Activated naive CD8-positive, alpha-beta T cell treated with anti-CD3 and anti-CD28 coated beads for 36 hours (primary cell): Measurements from ENCODE around the gene FAM110D. TPM values are rescaled to one million over a fixed set of nuclear protein-coding genes. Genes with fewer than 3 reads are reported as not detected.

Experiments
- DNase-seq: peaks from one replicate; pipeline ENCODE4 v3.0.0; 2021
- H3K27ac Mint-ChIP-seq: one replicate; pipeline ENCODE4 v1.8.0; 2022; ENCODE audit warnings: mild to moderate bottlenecking, moderate library complexity, mixed read lengths
- H3K27me3 Mint-ChIP-seq: one replicate; pipeline ENCODE4 v1.8.0; 2022; ENCODE audit warnings: mild to moderate bottlenecking, mixed read lengths
- H3K36me3 Mint-ChIP-seq: one replicate; pipeline ENCODE4 v1.8.0; 2021; ENCODE audit warnings: mild to moderate bottlenecking, mixed read lengths
- H3K4me1 Mint-ChIP-seq: one replicate; pipeline ENCODE4 v1.8.0; 2021; ENCODE audit warnings: mixed read lengths
- H3K4me3 Mint-ChIP-seq: one replicate; pipeline ENCODE4 v1.8.0; 2022; ENCODE audit warnings: mild to moderate bottlenecking, moderate library complexity, mixed read lengths
- H3K9me3 Mint-ChIP-seq: one replicate; pipeline ENCODE4 v1.8.0; 2022; ENCODE audit warnings: mixed read lengths
- total RNA-seq, 2 experiments: library from RNA; stranded (reverse); gene quantifications; one replicate each; pipeline ENCODE4 v1.2.3, GENCODE V29; 2021

The FAM110D gene
- total RNA-seq, 2 experiments from 2014 or later, result not detected

DNA sequence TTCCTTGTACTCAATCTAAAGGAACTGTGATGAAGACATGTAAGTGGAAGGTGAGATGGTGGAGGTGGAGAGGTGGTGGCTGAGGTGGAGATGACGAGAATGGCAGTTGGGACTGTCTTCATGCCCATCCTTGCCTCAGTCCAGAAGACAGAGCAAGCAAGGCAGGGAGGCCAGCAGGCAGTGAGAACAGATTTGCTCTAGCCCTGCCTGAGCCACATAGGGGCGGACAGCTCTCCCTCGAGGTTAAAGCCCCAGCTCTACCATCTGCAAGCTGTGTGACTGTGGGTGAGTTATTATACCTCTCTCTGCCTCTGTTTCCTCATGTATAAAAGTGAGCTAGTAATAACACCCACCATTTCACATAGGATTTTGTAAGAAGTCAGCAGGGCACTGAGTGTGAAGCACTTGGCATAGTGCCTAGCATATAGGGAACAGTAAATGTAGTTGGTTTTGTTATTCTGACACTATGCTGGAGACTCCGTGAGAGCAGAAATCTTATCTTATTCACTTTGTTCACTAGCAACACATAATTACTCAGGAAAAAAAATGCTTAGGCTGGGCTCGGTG lies 4.8 kb upstream of the FAM110D start:
- H3K4me3 Mint-ChIP-seq, result no peak overlapping the region
- H3K27me3 Mint-ChIP-seq, result peaks cover 35% of the 10 kb centered on the region
- no peaks in the 10 kb centered on the region for H3K9me3 Mint-ChIP-seq
- no peaks in the 10 kb centered on the region for H3K36me3 Mint-ChIP-seq
- H3K27ac Mint-ChIP-seq, result no peak overlapping the region
- DNase-seq, result no peak
- no peaks in the 10 kb centered on the region for H3K4me1 Mint-ChIP-seq

DNA sequence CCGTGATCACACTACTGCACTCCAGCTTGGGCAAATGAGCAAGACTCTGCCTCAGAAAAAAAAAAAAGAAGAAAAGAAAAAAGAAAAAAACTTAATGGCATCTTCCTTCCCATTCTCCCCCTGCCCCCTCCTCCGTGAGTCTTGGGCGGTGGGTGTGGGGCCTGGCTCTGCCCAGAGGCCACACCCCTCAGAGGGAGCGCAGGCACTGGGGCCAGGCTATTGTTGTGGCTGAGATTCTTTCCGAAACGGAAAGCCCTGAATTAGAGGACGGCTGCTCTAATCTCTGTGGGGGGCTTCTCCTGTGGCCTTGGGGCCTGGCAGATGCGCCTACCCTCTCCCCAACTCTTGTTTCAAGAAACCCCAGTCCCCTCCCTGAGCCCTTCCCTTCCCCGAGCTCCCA lies 4.1 kb upstream of the FAM110D start:
- H3K4me3 Mint-ChIP-seq, result no peak overlapping the region
- no peaks in the 10 kb centered on the region for H3K9me3 Mint-ChIP-seq
- H3K27me3 Mint-ChIP-seq, result peaks cover 39% of the 10 kb centered on the region
- H3K27ac Mint-ChIP-seq, result no peak overlapping the region
- no peaks in the 10 kb centered on the region for H3K36me3 Mint-ChIP-seq
- no peaks in the 10 kb centered on the region for H3K4me1 Mint-ChIP-seq
- DNase-seq, result no peak

DNA sequence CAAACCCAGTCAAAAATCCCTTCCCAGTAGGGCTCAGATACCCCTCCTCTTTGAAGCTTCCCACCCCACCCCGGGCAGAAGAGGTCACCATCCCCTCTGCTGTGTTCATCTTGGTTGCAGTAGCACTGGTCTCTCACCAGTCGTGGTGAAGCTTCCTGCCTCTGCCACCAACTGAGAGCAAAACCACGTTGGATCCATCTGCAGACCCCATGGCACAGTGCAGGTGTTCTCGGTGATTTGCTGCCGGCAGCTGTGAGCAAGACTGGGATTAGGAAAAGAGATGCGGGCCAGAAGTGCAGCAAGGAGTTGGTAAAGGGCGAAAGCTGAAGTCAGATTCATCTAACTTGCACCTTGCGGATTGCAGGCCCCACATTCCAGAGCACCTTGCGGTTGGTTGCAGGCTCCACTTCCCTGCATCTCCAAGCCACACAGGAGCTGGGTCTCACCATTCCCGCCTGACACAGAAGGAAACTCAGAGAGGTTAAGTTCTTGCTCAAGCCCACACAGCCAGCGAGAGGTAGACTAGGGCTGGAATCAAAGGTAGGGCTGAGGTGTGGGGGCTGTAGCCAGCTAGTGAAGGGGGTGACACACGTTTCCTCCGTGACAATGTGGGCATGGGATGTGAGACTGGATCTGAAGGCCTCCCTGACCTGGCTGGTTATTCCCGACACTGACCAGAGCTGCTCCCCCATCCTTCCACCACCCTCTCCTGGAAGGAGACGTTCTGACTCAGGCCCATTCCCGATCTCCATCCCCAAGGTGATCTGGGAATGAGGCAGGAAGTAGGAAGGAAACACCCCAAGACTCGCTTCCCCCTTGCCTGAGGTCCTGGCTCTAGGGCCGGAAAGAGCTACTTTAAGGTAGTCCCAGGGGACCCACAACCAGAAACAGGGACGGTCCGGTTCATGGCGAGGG lies 3.3 kb upstream of the FAM110D start:
- no peak for DNase-seq
- peaks cover 41% of the 10 kb centered on the region for H3K27me3 Mint-ChIP-seq

DNA sequence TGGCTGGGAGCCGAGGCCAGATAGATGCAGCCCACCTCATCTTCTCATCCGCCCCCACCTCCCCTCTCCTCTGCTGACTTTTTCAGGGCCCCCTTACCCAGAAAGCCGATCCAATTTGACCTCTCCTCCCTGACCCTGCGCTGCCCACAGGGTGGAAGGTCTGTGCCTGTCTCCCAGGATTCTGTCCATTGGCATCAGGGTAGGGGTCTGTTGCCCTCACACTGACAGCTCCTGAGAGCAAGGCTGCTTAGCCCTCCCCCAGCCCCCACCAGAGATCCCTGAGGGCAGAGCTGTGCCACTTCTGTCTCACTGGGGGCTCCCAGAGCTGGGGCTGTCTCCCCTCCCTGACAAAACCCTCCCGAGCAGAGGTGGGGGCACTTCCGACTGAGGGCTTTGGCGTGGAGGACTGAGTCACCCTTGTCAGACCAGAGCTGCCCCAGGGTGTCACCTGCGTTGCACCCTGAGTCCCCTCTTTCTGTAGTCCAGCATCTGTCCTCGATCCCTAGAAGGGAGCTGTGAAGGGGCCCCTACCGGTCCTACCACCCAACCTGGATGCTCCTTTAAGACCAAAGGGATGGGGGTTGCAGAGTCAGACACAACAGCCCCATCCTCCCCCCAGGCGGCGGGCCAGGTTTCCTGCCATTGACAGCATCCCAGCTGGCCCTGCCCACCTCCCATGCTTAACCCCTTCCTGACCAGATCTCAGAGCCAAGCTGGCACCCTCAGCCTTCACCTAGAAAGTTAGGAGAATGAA lies 2.4 kb upstream of the FAM110D start:
- Mint-ChIP-seq H3K27ac (no peak overlapping the region), H3K36me3 (no peaks in the 10 kb centered on the region), H3K27me3 (peaks cover 48% of the 10 kb centered on the region), H3K9me3 (no peaks in the 10 kb centered on the region), H3K4me1 (no peaks in the 10 kb centered on the region), H3K4me3 (no peak overlapping the region)
- no peak for DNase-seq

More for the DNA sequence above, 3.3 kb upstream of the FAM110D start:
- Mint-ChIP-seq H3K9me3 (no peaks in the 10 kb centered on the region), H3K27ac (no peak overlapping the region), H3K4me1 (no peaks in the 10 kb centered on the region), H3K4me3 (no peak overlapping the region), H3K36me3 (no peaks in the 10 kb centered on the region)

DNA sequence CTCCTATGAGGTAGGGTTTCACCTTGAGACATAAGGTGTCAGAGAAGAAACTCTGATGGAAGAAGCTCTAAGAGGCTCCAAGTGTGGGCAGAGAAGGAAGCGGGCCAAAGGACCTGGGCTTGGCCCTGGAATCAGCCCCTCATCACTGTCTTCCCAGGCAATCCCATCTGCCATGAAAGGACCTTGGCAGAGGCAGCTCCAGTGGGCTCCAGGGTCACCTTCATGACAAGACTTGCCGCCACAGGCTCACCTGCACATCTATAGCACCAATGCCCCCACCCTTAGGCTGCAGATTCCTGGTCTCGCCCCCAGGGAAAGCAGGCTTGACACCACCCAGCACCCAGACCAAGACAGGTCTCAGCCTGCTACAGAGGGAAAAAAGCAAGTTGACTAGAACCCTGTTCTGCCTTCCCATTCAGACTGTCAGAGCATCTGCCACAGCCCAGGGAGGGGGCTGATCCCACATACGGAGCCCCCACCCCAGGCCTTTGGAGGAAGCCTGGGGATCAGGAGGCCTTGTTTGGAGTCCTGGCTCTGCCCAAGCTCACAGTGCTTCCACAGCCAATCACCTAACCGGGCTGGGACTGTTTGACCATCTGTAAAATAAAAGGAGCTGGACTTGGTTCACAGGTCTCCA lies 490 bp upstream of the FAM110D start:
- H3K9me3 Mint-ChIP-seq, result no peaks in the 10 kb centered on the region
- H3K36me3 Mint-ChIP-seq, result no peaks in the 10 kb centered on the region
- no peak overlapping the region for H3K27ac Mint-ChIP-seq
- H3K27me3 Mint-ChIP-seq, result peaks cover 57% of the 10 kb centered on the region
- no peak for DNase-seq
- H3K4me1 Mint-ChIP-seq, result peaks cover 4% of the 10 kb centered on the region
- H3K4me3 Mint-ChIP-seq, result no peak overlapping the region

DNA sequence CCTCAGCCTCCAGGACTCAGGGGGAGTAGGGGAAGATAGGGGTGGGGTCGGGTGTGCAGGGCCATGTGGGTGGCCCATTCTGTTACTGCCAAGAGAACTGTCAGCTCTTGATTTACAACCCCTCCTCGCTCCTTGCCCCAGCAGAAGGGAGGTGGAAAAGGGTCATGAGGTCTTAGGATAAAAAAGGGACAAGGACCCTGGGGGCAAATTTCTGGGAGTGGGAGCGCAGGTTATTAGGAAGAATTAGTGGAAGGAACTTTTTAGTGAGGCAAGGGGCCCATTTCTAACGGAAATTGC lies 812 bp downstream of the FAM110D start:
- Mint-ChIP-seq H3K27ac (no peak overlapping the region), H3K4me1 (peaks cover 10% of the 10 kb centered on the region), H3K27me3 (peaks cover 59% of the 10 kb centered on the region), H3K36me3 (no peaks in the 10 kb centered on the region), H3K9me3 (no peaks in the 10 kb centered on the region), H3K4me3 (no peak overlapping the region)
- DNase-seq, result no peak

DNA sequence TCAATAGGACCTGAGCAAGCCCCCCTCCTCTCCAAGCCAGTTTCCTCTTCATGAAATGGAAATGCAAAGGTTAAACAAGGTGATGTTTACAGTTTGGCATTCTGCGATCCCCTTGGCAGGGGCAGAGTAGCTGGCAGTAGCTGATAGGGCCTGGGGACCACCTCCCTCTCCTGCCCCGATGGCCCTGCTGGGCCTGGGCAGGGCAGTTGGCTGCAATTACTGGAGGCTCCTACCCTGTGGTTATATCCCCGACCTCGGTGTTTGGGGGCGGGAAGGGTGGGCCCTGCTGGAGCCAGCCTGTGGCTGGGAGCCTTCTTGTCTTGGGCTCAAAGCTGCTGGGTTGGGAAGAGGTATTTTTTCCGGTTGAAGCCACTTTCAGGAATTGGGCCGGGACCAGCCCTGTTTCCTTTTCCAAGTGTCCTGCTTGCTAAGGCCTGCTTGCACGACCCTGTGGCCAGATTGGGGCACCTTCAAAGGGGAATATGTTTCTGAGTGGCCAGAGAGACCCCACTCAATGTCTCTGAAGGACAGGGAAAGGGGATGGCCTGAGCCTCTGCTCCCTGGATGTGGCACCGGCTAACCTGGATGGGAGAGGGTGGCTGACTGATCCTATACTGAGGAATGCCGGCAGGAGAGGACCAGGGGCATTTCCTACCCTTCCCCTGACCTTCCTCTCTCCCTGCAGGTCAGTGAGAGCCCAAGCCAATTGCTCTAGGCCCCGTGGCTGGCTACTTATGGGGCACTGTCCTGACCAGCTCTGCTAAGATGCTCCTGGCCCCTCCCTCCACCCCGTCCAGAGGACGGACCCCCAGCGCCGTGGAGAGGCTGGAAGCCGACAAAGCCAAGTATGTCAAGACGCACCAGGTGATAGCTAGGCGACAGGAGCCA lies 1.9 kb downstream of the FAM110D start:
- H3K4me3 Mint-ChIP-seq, result no peak overlapping the region
- H3K27me3 Mint-ChIP-seq, result peaks cover 56% of the 10 kb centered on the region
- H3K36me3 Mint-ChIP-seq, result no peaks in the 10 kb centered on the region
- no peaks in the 10 kb centered on the region for H3K9me3 Mint-ChIP-seq
- H3K4me1 Mint-ChIP-seq, result peaks cover 16% of the 10 kb centered on the region
- no peak overlapping the region for H3K27ac Mint-ChIP-seq
- DNase-seq, result no peak

DNA sequence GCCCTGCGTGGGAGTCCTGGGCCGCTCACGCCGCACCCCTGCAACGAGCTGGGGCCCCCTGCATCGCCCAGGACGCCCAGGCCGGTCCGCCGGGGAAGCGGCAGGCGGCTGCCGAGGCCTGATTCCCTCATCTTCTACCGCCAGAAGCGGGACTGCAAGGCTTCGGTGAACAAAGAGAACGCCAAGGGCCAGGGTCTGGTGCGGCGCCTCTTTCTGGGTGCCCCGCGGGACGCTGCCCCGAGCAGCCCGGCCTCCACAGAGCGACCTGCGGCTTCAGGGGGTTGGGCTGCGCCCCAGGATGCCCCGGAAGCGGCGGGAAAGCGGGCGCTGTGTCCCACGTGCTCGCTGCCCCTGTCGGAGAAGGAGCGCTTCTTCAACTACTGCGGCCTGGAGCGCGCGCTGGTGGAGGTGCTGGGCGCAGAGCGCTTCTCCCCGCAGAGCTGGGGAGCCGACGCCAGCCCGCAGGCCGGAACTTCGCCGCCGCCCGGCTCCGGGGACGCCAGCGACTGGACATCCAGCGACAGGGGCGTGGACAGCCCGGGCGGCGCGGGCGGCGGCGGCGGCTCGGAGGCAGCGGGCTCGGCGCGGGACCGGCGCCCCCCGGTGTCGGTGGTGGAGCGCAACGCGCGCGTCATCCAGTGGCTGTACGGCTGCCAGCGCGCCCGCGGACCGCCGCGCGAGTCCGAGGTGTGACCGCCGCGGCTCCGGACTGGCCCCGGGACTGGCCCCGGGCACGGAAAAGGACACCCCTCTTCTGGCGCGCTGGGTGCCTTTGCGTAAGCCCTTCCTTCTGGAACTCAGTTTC lies 2.7 kb downstream of the FAM110D start:
- Mint-ChIP-seq H3K36me3 (no peaks in the 10 kb centered on the region), H3K4me3 (peak overlapping the region; percentile 68), H3K4me1 (peaks cover 17% of the 10 kb centered on the region), H3K27ac (no peak overlapping the region), H3K27me3 (peaks cover 52% of the 10 kb centered on the region), H3K9me3 (no peaks in the 10 kb centered on the region)
- peak; percentile 64 for DNase-seq

DNA sequence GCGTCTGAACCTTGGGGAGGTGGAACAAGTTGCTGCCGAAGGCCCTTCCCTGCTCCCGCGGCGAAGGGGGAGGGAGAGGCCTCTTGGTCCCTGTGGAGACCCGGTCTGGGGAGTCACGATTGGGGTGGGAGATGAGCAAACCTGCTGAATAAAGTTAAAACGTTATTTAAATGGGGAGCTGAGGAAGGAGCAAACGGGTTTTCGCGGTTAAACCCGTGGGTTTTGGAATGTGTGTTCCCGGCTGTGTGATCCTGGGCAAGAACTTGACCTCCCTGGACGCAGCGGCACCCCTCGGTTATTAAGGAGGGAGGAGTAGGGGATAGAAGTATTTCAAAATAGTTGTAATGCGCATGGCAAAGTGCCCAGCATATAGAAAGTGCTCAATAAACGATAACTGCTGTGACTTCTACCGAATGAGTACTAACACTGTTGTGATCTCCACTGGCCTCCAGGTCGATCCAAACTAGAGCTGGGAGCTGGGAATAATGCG lies 3.4 kb downstream of the FAM110D start:
- no peak for DNase-seq
- Mint-ChIP-seq H3K9me3 (no peaks in the 10 kb centered on the region), H3K4me1 (peaks cover 20% of the 10 kb centered on the region), H3K27ac (no peak overlapping the region), H3K4me3 (peak overlapping the region; percentile 68), H3K36me3 (no peaks in the 10 kb centered on the region), H3K27me3 (peaks cover 48% of the 10 kb centered on the region)

DNA sequence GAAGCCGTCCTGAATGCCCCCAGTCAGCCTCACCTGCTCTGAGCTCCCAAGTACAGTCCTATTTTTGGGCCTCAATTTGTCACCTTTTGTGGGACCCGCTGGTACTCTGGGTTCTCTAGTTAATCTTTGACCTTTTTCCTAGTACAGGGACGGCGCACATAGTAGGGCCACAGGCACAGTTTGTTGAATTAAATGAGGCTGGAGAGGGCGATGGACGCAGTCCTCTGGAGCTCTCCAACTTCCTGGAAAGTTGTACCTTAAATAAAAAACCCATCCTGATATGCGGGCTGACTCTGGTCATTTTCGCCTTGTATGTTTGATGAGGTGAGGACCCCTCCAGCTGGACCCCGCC lies 4.8 kb downstream of the FAM110D start:
- no peak for DNase-seq
- H3K27me3 Mint-ChIP-seq, result peaks cover 37% of the 10 kb centered on the region
- H3K9me3 Mint-ChIP-seq, result no peaks in the 10 kb centered on the region
- no peak overlapping the region for H3K27ac Mint-ChIP-seq
- no peaks in the 10 kb centered on the region for H3K36me3 Mint-ChIP-seq
- peak overlapping the region; percentile 10 for H3K4me3 Mint-ChIP-seq
- peaks cover 20% of the 10 kb centered on the region for H3K4me1 Mint-ChIP-seq

DNA sequence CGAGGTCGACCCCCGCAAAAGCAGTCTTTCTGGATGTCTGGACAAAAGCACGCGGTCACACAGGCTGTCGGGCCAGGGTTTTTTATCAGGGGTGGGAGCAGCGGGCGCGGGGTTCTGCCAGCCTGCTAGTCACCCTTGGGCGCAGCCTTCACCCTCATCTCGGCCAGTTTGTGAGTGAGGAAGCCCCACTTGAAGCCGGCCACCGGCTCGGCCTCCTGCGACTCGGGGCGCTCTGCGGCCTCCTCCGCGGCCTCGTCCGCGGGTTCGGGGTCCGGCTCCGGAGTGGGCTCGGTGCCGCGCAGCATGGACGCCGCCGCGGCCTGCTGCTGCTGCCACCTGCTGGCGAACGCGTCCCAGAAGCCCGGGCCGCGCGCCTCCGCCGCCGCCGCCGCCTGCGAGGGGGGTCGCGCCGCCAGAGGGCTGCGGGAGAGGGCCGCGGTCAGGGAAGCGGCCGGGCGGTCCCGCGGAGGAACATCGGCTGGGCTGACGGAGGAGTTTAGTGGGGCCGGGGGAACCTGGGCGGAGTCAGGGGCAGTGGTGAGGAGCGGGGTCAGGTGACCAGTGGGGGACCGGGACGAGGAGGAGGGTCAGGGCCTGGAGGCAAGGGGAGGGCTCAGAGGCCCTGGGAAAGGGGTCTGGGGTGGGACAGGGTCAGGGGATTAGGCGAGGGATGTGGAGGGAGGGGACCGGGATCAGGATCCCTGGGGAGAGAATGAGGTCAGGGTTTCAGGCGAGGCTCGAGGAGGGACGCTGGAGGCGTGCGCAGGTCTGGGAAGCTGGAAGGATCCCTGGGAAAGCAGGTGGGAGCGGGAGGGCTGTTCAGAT lies 5.4 kb downstream of the FAM110D start:
- Mint-ChIP-seq H3K36me3 (no peaks in the 10 kb centered on the region), H3K9me3 (no peaks in the 10 kb centered on the region), H3K4me3 (peak overlapping the region; percentile 67), H3K4me1 (peaks cover 20% of the 10 kb centered on the region), H3K27me3 (peaks cover 36% of the 10 kb centered on the region), H3K27ac (no peak overlapping the region)
- peak; percentile 72 for DNase-seq

DNA sequence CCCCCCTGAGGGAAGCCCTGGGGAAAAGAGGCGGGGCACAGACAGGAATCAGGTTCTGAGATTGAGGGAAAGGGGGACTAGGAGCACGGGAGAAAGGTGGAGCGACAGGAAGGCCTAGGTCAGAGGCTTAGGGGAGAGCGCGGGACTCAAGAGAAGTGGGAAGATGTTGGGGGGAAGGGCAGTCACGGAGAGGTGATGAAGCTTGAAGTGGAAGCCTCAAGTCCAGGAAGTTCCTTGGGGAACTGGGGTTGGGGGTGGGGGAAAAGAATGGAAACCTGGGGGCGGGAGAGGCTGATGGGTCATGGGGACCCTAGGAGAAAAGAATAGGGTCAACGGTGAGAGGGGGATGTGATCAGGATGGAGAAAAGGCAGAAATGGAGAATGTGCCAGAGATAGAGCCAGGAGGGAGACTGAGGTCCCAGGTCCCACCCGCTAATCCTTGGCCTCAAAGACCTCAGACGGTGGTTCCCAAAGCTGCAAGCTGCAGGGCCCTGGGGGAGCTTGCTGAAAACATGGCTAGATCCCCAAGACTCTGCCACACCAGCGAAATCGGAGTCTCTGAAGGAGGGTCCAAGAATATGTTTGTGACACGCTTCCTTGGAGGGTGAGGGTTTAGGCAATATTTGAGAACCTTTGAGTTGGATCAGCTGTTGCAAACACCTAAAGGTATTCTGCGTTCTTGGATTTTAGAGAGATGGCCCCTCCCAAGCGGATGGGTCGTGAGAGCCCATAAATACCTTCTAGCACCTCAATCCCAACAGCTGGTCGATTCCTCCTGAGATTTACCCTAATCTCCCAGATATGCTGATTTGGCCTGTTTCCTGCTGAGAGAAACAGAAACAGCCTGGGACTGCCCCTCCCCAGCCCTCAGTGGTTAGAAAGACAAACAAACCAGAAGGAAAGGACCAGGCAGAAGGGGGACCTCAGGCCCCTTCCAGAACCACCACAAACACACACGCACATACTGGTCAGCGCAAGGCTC lies 6.3 kb downstream of the FAM110D start:
- Mint-ChIP-seq H3K36me3 (peaks cover under 1% of the 10 kb centered on the region), H3K4me1 (peaks cover 20% of the 10 kb centered on the region)

More for the DNA sequence above, 6.3 kb downstream of the FAM110D start:
- peaks cover 30% of the 10 kb centered on the region for H3K27me3 Mint-ChIP-seq
- no peaks in the 10 kb centered on the region for H3K9me3 Mint-ChIP-seq
- H3K4me3 Mint-ChIP-seq, result peak overlapping the region; percentile 67
- DNase-seq, result no peak
- H3K27ac Mint-ChIP-seq, result no peak overlapping the region
